AG10803 (cell line): Measurements from ENCODE around the gene CLCF1.

Experiments used
- DNase-seq: peaks from one replicate; pipeline ENCODE4 v3.0.0; 2010; ENCODE audit warnings: low read depth
- H3K4me3 ChIP-seq: 2 replicates; pipeline ENCODE4 v1.5.1; 2011; ENCODE audit warnings: mild to moderate bottlenecking, low read length, control low read depth
- CTCF ChIP-seq: conservative IDR thresholded peaks from 2 replicates; pipeline ENCODE4 v1.5.1; 2011; ENCODE audit warnings: mild to moderate bottlenecking, low read length, control low read depth, inconsistent platforms

CLCF1 gene

DNA sequence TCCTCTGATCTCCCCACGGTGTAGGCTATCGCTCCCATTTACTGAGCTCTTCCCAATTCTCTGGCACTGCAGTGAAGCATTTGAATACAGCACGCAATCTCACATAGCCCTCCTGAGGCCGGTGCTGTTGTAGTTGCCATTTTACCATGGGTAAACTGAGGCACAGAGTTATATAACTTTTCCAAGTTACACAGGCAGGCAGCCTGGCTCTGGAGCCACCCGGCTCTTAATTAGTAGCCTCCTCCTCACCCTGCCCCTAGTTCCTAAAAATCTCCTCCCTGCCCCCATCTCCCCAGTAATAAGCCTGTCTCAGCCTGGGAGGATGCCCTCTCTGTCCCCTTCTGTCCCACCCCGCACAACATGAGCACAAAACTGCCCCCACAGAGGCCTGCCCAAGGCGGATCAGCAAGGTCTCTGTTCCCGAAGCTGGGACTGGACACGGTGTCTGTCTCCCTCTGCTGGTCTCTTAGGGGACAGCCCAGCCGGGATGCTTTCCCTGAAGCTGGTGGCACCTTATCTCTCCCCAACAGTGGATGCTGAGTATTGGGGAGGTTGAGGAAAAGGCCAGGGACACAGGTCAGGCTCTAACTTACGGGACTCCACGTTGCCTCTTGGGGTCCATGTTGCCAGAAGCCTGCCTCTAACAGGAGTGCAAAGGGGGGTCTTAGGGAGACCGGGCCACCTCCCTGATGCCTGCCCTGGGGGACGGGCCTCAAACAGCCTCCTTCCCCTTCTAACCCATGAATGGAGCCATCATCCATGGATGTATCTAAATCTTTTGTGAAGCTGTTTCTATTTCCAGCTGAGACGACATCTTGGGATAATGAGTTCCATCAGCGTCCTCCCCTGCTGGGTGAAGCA lies 9.1 kb upstream of the CLCF1 start:
- peak; percentile 70 for DNase-seq
- no peak overlapping the region for H3K4me3 ChIP-seq
- peak; percentile 99 for TF ChIP-seq CTCF

- DNase-seq = no peak
- no peak overlapping the region for H3K4me3 ChIP-seq
These were observed 8.0 kb upstream of the CLCF1 start for GRCh38 chr11:67381244-67381972.

DNA sequence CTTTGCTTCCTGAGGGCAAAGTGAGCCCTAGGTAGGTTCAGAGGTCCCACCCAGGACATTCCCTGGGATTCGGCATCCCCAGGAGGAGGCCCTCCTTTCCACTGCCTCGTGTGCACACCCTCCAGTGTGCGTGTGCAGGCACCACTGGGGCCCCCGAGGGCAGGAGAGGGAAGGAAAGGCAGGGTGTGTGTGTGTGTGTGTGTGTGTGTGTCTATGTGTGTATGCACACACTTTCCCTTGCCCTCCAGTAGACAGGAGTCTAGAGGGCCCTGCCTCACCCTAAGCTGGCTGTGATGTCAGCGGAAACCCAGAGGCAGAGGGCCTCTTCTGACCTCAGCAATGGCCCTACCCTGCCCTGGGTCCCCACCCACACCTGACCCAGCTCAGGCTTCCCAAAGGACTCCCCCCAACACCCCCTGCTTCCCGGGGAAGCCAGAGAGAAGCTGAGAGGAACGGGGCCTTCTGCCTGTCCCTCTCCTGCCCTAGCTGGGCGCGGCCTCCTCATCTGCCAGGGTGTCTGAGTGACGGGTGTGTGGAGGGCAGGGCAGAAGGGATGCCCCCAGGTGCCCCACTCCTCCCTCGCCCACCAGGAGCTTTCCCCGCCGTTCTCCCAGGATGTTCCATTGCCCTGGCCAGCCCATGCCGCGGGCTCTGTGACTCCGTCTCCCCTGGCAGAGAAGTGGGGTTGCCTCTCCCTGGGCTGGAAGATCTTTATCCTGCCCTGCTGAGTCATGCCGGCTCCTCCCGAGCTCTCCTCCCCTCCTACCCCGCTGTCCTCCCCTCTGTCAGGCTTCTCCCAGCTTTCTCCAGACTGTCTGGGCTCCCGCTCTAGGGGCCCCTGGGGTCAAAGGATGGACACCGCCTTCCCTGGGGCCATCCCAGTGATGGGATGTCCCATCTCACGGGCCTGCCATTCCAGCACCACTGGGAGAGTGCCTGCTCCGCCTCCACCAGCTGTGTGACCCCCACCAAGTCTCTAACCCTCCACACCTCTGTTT lies 6.0 kb upstream of the CLCF1 start:
- DNase-seq = peak; percentile 59
- no peak for TF ChIP-seq CTCF
- H3K4me3 ChIP-seq = no peak overlapping the region

More at GRCh38 chr11:67381244-67381972, 8.0 kb upstream of the CLCF1 start:
- TF ChIP-seq CTCF = no peak

- H3K4me3 ChIP-seq = no peak overlapping the region
- no peak for DNase-seq
- no peak for TF ChIP-seq CTCF
These were observed 5.1 kb upstream of the CLCF1 start for GRCh38 chr11:67378544-67378943.

GRCh38 chr11:67376873-67377808 lies 3.7 kb upstream of the CLCF1 start:
- no peak for TF ChIP-seq CTCF
- DNase-seq = no peak

More at GRCh38 chr11:67376873-67377808, 3.7 kb upstream of the CLCF1 start:
- H3K4me3 ChIP-seq = no peak overlapping the region
